HG02763 (cell line): Measurements from ENCODE around the gene TUBGCP6.
"Not testable (repeated sequence)": the region's sequence is repeated elsewhere in the genome, so short reads cannot be mapped to it uniquely, and the experiment has no call there.

Experiments
- ATAC-seq: cut with Tn5 transposase; IDR thresholded peaks from one replicate; pipeline ENCODE4 v1.9.1; 2021; ENCODE audit warnings: mild to moderate bottlenecking, moderate library complexity; ENCODE audit not compliant: unreplicated experiment

The TUBGCP6 gene

DNA sequence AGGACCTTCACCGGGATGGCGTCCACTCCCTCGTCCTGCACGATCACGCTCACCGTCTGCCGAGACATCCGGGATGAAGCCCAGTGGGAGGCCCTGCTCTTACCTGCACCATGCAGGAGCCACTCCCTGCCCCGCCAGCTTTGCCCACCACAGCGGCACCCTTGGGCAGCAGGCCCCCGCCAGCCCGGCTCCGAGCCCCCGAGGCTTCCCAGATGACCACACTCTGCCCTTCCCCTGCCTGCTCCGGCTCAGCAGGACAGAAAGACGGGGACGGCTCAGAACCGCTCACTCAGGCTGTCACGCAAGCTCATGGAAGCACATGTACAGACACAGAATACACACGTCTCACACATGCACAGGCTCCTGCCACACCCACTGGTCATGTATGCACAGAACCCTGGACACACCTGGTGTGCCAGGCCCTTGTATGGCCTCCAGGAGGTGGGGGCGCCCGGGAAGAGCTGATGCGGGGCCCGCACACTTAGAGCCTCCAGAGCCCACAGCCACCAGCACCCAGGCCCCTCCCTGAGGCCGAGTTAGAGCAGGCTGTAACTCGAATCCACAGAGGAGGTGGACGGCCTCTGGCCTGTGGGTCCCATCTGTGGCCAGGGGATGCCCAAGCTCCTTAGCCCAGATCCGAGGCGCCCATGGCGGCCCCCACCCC is 34.3 kb upstream of the TUBGCP6 start:
- ATAC-seq, result no peak

DNA sequence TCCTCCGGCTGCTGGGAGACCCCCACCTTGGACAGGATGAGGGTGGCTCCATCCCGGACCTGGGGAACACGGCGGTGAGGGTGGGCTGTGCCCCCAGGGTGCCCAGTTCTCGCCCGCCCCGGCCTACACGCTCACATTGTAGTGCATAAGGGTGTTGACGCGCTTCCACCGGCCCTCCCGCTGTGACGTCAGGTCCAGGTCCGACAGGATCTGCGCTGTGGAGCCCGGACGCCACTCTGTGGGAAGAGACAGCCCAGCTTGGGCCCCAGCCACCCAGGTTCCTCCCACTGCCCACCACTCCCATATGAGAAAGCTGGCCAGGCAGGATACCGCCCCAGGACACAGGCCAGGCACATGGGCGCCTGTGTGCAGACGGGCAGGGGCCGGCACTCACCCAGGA is 33.6 kb upstream of the TUBGCP6 start:
- ATAC-seq, result no peak

DNA sequence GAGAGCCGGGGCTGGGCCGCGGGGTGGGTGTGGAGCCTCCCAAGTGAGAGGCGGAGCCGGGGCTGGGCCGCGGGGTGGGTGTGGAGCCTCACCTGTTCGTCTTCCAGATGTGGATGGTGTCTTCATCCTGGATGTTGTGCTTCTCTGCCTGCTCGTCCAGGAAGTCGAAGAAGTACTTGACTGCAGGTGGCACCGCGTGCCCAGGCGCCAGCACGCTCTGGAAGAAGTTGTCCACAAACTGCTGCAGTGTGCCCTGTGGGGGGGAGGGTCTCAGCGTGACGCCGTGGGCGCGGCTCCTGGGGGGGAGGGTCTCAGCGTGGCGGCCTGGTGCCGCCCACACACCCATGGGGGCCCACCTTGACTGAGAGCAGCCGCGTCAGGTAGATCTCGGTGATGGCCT is 32.9 kb upstream of the TUBGCP6 start:
- no peak for ATAC-seq

DNA sequence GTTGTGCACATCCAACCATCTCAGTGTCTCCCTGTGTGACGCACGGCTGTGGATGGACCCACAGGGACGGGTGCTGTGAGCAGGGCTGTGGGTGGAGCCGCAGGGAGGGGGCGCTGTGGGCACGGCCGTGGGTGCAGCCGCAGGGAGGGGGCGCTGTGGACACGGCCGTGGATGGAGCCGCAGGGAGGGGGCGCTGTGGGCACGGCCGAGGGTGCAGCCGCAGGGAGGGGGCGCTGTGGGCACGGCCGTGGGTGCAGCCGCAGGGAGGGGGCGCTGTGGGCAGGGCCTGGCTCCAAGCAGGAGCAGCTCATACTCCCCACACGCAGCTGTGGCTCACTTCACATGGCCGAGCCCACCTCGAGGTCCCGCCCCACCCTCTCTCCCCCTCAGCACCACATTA is 31.3 kb upstream of the TUBGCP6 start:
- peak; percentile 55 for ATAC-seq

DNA sequence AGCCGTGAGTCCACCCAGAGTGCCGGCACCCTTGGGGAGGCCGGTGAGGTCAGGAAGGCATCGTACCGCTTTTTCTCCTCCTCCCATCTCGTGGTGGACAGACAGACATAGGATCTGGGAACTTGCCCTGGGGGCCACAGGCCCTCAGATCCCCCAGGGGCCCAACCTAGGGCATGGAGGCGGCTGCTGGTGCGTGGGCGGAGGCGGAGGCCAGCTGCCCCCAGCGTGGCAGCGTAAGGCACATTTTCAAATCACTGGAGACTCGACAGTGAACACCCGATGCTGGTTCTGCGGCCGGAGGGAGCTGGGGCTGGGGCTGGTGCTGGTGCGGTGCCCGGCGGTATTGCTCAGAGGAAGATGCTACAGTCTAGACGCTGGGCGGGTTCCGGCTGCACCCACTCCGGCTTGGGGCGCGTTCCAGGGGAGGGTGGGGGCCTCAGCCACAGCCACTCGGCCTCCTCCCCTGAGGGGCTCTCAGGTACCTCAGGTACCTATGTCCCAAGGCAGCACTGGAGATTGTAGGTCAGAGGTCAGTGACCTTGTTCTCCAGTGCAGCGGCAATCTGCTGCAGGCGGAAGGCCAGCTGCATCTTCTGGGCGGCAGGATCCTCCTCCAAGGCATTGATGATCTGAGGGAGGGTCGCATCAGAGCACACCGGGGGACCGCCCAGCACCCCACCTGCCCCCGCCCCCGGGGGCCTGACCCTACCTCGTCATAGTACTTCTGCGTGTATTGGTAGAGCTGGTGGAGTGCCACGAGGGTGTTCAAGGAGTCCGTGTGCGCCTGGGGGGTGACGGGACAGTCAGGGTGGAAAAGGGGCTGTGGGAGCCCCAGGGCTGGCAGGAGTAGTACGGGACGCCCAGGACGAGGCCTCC is 30.6 kb upstream of the TUBGCP6 start:
- no peak for ATAC-seq

DNA sequence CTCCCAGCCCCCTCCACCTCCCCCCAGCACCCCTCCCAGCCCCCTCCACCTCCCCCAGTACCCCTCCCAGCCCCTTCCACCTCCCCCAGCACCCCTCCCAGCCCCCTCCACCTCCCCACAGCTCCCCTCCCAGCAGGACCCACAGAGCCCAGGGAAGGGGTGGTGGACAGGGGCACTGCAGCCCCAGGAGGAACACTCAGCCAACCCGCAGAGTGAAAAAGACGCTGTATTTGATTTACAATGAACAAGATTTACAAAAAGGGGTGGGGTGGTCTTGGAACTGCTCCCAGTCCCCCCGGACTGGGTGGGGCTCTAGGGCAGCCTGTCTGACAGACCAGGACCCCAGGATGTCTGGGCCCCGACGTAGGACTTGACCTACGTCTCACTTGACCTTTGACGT is 29.9 kb upstream of the TUBGCP6 start:
- ATAC-seq, result no peak

DNA sequence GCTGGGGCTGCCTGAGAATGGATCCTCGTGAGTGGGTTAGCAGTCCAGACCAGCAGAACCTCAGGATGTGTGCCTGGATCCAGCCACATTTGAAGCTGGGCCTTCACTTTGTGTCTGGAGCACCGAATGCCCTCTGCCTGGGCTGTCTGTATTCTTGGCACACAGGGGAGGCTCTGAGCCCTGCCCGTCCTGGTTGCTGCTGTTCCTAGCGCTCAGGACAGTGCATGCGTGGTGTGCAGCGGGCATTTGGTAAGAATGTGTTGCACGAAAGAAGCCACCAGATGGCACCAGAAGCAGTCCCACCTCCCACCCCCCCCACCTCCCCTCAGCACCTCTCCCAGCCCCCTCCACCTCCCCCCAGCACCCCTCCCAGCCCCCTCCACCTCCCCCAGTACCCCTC is 29.5 kb upstream of the TUBGCP6 start:
- no peak for ATAC-seq

DNA sequence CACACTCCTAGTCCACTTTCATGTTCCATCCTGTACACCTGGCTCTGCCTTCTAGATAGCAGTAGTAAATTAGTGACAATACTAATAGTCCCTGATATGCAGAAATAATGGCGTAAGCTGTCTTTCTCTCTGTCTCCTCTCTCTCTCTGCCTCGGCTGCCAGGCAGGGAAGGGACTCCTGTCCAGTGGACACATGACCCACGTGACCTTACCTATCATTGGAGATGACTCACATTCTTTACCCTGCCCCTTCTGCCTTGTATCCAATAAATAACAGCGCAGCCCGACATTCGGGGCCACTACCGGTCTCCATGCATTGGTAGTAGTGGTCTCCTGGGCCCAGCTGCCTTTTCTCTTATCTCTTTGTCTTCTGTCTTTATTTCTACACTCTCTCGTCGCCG is 29.0 kb upstream of the TUBGCP6 start:
- not testable (repeated sequence) for ATAC-seq

DNA sequence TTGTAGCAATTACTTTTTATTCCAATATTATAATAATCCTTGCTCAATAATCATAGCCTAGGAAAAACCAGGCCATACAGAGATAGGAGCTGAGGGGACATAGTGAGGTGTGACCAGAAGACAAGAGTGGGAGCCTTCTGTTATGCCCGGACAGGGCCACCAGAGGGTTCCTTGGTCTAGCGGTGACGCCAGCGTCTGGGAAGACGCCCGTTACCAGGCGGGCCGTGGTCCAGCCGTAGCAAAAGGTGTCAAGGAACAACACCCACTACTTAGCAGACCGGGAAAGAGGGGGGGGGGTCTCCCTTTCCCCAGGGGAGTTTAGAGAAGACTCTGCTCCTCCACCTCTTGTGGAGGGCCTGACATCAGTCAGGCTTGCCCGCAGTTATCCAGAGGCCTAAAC is 28.5 kb upstream of the TUBGCP6 start:
- not testable (repeated sequence) for ATAC-seq

DNA sequence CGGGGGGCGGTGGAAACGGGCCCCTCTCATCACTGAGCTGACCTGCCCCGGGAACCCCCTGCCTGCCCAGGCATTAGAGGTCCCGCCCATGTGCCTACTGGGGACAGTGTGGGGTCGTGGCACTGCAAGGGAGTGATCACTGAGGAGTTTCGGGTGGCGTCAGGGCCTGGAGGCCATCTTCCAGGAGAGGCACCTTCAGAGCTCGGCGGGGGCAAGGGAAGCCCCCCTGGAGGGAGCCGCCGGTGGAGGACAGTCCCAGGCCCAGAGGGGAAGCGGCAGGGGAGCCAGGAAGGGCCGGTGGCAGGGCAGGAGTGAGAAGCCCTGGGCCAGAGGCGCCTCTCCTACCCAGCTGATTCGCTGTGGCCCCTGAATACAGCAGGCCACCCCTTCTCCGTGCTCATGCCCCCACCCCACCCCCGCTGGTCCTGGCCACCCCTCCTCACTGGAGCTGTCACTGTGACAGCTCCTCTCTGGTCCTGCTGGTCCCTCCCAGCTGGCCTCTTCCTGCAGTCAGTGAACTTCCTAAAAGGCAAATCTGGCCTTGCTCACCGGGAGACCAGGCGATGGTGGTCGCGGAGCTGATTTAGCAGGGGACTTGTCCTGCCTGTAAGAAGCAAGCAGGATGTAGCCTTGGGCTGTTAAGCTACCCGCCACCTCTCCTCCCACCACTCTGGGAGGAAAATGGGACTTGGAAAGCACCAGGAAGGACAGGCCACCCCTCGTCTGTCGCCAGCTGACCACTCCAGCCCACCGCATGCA is 27.4 kb upstream of the TUBGCP6 start:
- no peak for ATAC-seq

DNA sequence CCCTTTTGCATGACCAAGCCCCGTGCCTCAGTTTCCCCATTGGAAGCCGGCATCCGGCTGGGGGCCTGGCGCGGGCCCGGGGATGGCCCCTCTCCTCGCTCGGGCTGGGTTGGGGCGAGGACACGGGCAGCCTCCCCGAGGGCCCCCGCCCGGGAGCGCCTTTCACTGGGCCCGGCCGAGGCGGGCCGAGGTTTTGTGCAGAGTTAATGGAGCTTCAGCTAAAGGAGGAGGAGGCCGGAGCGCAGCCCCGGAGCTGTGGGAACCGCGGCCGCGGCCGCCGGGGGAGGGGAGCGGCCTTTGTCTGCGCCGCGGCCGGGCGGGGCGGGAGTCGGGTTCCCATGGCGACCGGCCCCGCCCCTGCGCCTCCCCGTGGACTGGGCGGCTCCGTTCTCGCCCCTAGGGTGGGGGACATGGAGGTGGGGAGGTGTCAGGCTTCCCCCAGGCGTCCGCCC is 26.7 kb upstream of the TUBGCP6 start:
- no peak for ATAC-seq

DNA sequence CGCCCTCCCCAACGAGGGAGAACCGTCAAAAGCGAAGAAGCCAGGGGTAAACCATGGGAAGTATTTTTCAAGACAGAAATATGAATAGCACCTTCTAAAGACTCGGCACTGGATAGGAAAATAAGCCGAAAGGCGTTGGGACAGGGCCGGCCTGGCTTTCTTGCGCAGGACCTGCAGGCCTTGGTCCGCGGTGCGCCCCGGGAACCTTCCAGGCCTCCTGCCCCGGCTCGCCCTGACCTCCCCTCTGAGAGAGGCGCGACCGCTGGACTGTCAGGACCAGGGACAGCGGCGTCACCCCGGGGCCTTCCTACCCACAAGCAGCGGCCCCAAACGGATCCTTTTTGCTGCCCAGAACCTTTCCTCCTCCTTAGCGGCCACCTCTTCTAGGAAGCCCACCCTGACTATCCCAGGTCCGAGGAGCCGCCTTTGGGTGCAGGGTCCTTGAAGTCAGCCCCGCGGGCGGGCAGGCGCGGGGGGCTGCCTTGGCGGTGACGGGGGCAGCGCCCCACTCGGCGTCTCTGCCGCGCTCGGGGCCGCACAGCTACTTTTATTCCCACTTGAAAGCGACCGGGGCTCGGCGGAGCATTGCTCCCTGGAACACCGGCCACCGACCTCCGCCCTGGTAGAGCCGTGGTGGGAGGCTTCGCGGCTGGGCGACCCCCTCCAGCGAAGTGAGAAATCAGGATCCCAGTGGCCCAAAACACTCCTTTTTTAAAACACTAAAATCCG is 26.0 kb upstream of the TUBGCP6 start:
- ATAC-seq, result no peak

DNA sequence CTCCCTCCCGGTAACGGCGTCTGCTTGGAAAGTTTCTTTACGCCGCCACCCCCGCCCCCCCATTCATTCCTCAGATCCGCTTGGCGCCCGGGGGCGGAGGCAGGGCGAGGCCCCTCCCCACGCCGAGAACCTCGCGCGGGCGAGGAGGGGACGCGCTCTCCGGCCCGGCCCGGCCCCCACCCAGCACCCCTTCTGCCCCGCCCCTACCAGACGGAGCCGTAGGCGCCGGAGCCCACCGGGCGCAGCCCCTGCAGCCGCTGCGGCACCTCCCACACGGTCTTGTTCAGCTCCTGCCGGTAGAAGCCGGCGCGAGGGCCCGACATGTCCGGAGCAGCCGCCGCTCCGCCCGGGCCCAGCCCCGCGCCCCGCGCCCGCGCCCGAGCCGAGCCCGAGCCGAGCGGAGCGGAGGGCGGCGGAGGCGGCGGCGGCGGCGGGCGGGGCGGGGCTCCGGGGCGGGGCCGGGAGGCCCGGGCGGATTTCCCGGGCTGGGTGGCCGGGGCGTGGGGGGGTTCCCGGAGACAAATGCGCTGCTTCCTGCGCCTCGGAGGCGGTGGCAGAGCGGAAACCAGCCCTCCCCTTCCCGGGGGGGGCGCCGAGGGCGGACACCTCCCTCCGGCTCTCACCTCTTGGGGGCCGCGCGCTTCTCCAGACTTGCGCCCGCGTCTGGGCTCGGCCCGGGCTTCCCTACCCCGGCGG is 25.3 kb upstream of the TUBGCP6 start, which contains the start of gene MAPK11:
TSS of gene MAPK11 (minus strand) at position 411 of the 696 bp plus-strand sequence. CDS start at position 323, 88 bp downstream.
- no peak for ATAC-seq

DNA sequence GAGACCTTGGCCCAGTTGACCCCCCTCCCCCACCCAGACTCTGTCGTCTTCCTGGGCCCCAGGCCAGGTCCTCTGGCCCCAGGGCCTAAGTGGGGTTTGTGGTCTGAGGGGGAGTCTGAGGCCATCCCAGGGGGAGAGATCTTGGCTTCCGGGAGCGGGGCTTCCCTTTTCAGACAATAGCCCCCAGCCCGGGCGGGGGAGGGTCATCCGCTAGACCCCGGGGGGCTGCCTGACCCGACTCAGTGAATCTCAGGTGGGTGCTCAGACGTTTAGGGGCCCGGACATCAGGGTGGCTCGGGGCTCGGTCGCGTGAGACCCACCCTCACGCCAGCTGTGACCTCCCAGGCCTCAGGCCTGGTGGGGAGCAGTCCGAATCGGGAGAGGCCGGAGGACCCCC is 24.7 kb upstream of the TUBGCP6 start:
- ATAC-seq, result no peak

DNA sequence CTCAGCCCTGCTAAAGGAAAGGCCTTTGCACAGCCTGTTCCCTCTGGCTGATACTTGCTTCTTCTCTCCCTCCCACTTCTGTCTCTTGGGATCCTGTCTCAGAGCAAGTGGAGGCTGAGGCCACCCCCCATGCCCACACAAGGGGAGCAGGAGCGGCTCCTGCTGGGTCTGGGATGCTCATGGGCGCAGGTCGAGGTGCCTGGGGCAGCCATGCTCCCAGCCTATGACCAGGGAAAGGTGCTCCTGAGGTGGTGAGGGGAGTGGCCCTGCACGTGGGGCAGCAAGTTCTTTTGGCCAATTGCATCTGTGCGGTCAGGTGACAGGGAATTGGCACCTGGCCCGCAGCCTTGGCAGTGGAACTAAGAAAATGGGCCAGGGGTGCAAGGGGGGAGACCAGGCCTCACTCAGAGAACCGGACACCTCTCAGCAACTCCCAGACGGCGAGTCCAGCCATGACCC is 23.9 kb upstream of the TUBGCP6 start:
- ATAC-seq, result no peak

DNA sequence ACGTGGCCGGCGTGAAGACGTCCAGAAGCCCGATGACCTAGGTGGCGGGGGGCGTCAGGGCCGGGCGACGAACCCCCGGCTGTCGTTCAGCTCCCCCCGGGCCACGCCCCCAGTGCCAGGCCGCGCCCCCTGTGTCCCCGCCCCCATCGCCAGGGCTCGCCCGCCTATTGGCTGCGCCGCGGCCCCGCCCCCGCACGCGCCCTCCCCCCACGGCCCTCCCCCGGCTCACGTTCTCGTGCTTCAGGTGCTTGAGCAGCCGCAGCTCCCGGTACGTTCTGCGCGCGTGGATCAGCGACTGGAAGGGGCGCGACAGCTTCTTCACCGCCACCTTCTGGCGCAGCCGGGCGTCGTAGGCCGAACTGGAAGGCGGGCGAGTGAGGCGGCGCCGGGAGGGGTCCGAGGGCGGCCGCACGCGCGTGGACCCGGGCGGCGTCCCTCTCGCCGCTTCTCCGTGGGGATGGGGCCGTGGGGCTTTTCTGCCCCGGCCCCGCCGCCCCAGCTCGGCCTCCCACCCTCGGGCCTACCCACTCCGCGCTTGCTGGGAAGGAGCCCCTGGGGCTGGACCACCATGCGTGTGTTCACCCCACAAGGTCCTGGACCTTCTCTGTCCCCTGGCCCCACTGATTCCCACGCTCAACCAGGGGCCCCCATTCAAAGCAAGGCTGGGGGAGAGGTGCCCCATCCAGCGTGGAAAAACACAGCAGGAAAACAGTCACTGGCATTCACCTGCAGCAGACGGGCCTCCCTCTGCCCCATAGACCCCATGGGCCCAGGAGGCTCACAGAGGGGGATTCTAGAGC is 23.0 kb upstream of the TUBGCP6 start:
- no peak for ATAC-seq

DNA sequence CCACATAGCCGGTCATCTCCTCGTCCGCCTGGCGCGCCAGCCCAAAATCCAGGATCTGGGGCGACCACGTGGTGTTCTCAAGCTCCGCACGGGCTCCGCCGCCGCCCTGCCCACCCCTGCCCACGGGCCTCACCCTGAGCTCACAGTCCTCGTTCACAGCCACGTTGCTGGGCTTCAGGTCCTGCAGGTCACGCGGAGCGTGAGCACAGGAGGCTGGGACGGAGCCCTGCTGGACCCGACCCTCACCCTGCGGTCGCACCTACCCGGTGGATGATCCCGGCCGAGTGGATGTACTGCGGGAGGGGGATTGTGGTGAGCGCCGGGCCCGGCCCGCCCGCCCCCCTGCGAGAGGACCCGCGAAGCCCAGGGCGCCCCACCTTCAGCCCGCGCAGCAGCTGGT is 22.2 kb upstream of the TUBGCP6 start:
- ATAC-seq, result no peak

DNA sequence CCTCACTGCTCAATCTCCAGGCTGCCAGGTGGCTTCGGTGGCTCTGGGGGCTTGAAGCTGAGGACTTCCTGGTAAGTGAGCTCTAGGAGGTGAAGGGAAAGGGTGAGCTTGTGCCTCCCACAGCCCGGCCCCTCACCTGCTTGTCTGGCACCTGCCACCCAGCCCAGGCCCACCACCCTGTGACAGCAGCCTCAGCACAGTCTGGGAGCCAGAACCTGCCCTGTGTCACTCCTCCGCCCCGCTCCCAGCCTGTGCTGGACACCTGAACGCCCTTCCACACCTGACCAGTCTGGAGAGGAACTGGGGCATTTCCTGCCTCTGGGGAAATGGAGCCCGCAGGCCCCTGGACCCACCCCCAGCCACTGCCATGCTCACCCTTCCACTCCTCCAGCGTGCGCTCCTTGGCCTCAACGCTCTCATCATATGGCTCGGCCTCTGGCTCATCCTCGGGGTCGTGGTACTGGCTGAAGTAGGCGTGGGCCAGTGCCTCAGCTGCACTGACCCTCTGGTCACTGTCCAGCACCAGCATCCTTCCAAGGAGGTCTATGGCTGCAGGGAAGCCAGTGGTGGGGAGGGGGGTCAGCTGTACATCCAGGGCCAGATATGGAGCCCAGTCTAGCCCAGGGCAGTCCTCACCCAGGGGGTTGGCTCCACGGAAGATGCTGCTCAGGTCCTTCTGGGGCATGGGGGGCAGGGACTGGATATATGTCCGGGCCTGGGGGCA is 20.3 kb upstream of the TUBGCP6 start:
- no peak for ATAC-seq
